Epithelial cell of esophagus (primary cell): ENCODE data around the gene RBFOX2.

Experiments
- DNase-seq: peaks from one replicate; pipeline ENCODE4 v3.0.0; 2010; ENCODE audit warnings: low read depth
- H3K4me3 ChIP-seq: 2 replicates; pipeline ENCODE4 v1.5.1; 2011; ENCODE audit warnings: mild to moderate bottlenecking, low read length, control low read depth
- CTCF ChIP-seq: IDR thresholded peaks from 2 replicates; pipeline ENCODE4 v1.5.1; 2011; ENCODE audit warnings: low read depth, mild to moderate bottlenecking, low read length, control low read depth, inconsistent platforms; ENCODE audit not compliant: insufficient read depth; ENCODE audit errors: missing control alignments

The RBFOX2 gene

GRCh38 chr22:35910003-35910769 is 118.4 kb downstream of the RBFOX2 start:
- no peak for DNase-seq
- no peak for TF ChIP-seq CTCF
- H3K4me3 ChIP-seq = no peak overlapping the region

DNA sequence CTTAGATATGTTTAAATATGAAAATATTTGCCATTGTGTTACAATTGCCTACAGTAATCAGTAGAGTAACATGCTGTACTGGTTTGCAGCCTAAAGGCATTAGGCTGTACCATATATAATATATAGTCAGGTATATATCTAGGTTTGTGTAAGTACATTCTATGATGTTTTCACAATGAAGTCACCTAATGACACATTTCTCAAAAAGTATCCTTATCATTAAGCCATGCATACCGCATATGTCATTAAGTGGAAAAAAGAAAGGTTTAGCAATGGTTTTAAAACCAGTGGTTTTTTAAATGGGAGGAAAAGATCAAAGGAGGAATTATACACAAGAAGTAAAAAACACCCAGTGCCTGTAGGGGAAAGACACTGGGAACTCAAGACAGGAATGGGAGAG is 122.7 kb downstream of the RBFOX2 start:
- DNase-seq = peak; percentile 37
- H3K4me3 ChIP-seq = no peak overlapping the region
- no peak for TF ChIP-seq CTCF

- no peak for DNase-seq
- no peak for TF ChIP-seq CTCF
- H3K4me3 ChIP-seq = no peak overlapping the region
Observed at GRCh38 chr22:35904752-35905151, 123.9 kb downstream of the RBFOX2 start.

GRCh38 chr22:35904336-35904692 is 124.3 kb downstream of the RBFOX2 start:
- no peak overlapping the region for H3K4me3 ChIP-seq
- DNase-seq = no peak
- TF ChIP-seq CTCF = no peak

GRCh38 chr22:35903571-35904335 is 124.9 kb downstream of the RBFOX2 start:
- no peak for TF ChIP-seq CTCF
- DNase-seq = no peak
- H3K4me3 ChIP-seq = no peak overlapping the region

DNA sequence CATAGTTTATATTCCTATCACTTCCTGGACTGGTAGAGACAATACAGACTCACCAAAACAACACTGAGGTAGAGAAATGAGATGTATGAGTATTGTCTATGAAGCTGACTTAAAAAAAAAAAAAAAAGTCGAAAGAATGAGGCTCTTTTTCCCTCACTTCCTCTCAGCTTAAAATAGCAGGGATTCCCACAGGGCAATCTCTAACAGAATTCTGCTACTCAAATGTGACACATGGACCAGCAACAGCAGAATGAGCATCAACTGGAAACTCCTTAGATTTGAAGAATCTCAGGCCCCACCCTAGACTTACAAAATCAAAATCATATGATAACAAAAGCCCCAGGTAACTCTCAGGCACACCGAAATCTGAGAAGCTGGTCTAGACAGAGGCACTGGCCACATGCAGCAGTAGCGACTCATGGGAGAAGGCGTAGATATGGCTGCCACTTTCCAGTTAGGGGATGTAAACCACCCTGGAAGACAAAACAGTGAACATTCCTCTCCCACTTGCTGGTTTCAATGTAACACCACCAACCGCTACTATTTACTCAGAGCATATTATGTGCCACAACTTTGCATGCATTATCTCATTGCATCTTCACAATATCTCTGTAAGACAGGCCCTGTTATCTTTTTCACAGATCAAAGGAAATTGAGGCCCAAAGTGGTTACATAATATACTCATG is 128.0 kb downstream of the RBFOX2 start:
- peak; percentile 89 for DNase-seq
- no peak for TF ChIP-seq CTCF
- H3K4me3 ChIP-seq = no peak overlapping the region
